Spleen (tissue), 11 donors: ENCODE data around the gene KANSL1L. TPM values are rescaled to one million over a fixed set of nuclear protein-coding genes. Genes with fewer than 3 reads are reported as not detected.

Source experiments
- DNase-seq: peaks from one replicate; pipeline ENCODE4 v3.0.0-alpha.2; 2020
- H3K27ac ChIP-seq, 8 donors: fragments of 200-600 bp; sonication (generic) in 7 of 8; 1 replicate in 4 of 8; 2 replicates in 4 of 8; pipeline versions ENCODE4 v1.5.0 to v1.8.0; 2016 to 2021; ENCODE audit warnings: inconsistent platforms in 4 of 8, mild to moderate bottlenecking in 4 of 8, moderate library complexity in 1 of 8
- H3K27me3 ChIP-seq, 7 donors: fragments of 200-600 bp; sonication (generic) in 6 of 7; replicated peaks in 1 of 7; 1 replicate in 4 of 7; 2 replicates in 3 of 7; pipeline versions ENCODE4 v1.5.0 to v1.8.0; 2016 to 2021; ENCODE audit warnings: inconsistent platforms in 3 of 7, mild to moderate bottlenecking in 1 of 7
- H3K36me3 ChIP-seq, 6 donors: fragments of 200-600 bp; sonication (generic) in 5 of 6; 1 replicate in 4 of 6; 2 replicates in 2 of 6; pipeline versions ENCODE4 v1.5.0 to v1.8.0; 2016 to 2021; ENCODE audit warnings: inconsistent platforms in 2 of 6
- H3K4me1 ChIP-seq, 6 donors: fragments of 200-600 bp; sonication (generic) in 5 of 6; 1 replicate in 3 of 6; 2 replicates in 3 of 6; pipeline versions ENCODE4 v1.5.0 to v1.8.0; 2016 to 2021; ENCODE audit warnings: inconsistent platforms in 3 of 6
- H3K4me3 ChIP-seq, 8 donors: fragments of 200-600 bp; sonication (generic) in 7 of 8; 1 replicate in 4 of 8; 2 replicates in 4 of 8; pipeline versions ENCODE4 v1.5.0 to v1.8.0; 2016 to 2021; ENCODE audit warnings: inconsistent platforms in 4 of 8, mild to moderate bottlenecking in 4 of 8, moderate library complexity in 2 of 8
- H3K9me3 ChIP-seq, 8 donors: fragments of 200-600 bp; sonication (generic) in 7 of 8; 1 replicate in 4 of 8; 2 replicates in 4 of 8; pipeline versions ENCODE4 v1.5.0 to v1.8.0; 2016 to 2021; ENCODE audit warnings: inconsistent platforms in 4 of 8
- CTCF ChIP-seq, 11 experiments: fragments of 200-600 bp in 7 of 11; fragments of 450-650 bp in 4 of 11; sonication (generic) in 4 of 11; IDR thresholded peaks in 8 of 11; conservative IDR thresholded peaks in 3 of 11; 1 replicate in 7 of 11; 2 replicates in 4 of 11; pipeline versions ENCODE4 v1.4.0 to v1.8.0; 2016 to 2021; ENCODE audit warnings: antibody characterized with exemption in 11 of 11, inconsistent platforms in 4 of 11, mild to moderate bottlenecking in 1 of 11
- POLR2A ChIP-seq, 3 donors: fragments of 450-650 bp; IDR thresholded peaks; one replicate each; pipeline ENCODE4 v1.5.1; 2017; ENCODE audit warnings: antibody characterized with exemption in 3 of 3, mild to moderate bottlenecking in 1 of 3
- POLR2AphosphoS5 ChIP-seq, 3 donors: sonication (generic); formaldehyde crosslinking; IDR thresholded peaks; one replicate each; pipeline ENCODE4 v1.5.1; 2017; ENCODE audit warnings: antibody characterized with exemption in 3 of 3
- whole genome bisulfite sequencing, 5 donors: extraction: QIAGEN DNeasy Blood & Tissue Kit in 3 of 5; methylation state at CpG; one replicate each; pipeline versions ENCODE4 v1.1.5 to v1.1.7; 2013 to 2018; 5-methylcytosine and 5-hydroxymethylcytosine counted together
- intact Hi-C: fragments of 100-400 bp; cut with DNase I; formaldehyde crosslinking; loops from one replicate; pipeline ENCODE4 v1.15.0; 2023; ENCODE audit warnings: low total_unique reads
- polyA plus RNA-seq, 3 donors: library from polyadenylated mRNA; stranded (reverse); fragments of 200-250 nt; gene quantifications; one replicate each; pipeline ENCODE4 v1.2.1, GENCODE V29; 2013
- total RNA-seq, 7 donors: library from RNA; depleted of rRNA in 3 of 7; stranded (reverse); fragments of >200 nt in 3 of 7; fragmentation: NEBNext Ultra II Directional in 4 of 7; extraction: Animal tissue kit (Norgen Biotek cat#: 25700) in 4 of 7; gene quantifications; one replicate each; pipeline versions ENCODE4 v1.1.0 to v1.2.1, GENCODE V29; 2016 to 2021
- donor health status: healthy with polysubstance abuse.
- donor health status: DM: no; HTN: no; CAD: no; lungs with moderate emphysema.
- donor health status: DM: no; HTN: no; CAD: no.
- donor health status: Bipolar disorder and iron deficiency.
- donor health status: healthy.
- donor health status: DM: no; HTN: no; CAD: no.
- donor health status: DM: yes; HTN: yes; CAD: no.

Gene KANSL1L
- total and polyA plus RNA-seq, 10 donors: 1.2 to 30.5 (median 15.3) TPM

GRCh38 chr2:210027608-210028007, 143.6 kb downstream of the KANSL1L start:
- no peaks in the 10 kb centered on the region for H3K27me3 ChIP-seq
- no peaks in the 10 kb centered on the region for H3K4me1 ChIP-seq
- no peak for TF ChIP-seq CTCF (IDR thresholded peaks at IDR 0.05 in 8 of 11, conservative IDR thresholded peaks at IDR 0.05 in 3 of 11)
- TF ChIP-seq POLR2AphosphoS5 (IDR thresholded peaks at IDR 0.05): no peak
- no peak for TF ChIP-seq POLR2A (IDR thresholded peaks at IDR 0.05)
- no peak for DNase-seq
- intact Hi-C loops: no loop called here
- no peak overlapping the region for H3K4me3 ChIP-seq
- no peaks in the 10 kb centered on the region for H3K9me3 ChIP-seq
- WGBS, 5 donors: 92 to 98% (median 94%) methylated on average over 2 of the region's 2 CpGs
- no peak overlapping the region for H3K27ac ChIP-seq
- peaks cover 0 to 65% (median 21%) of the 10 kb centered on the region in 6 donors for H3K36me3 ChIP-seq

- no peak overlapping the region for H3K27ac ChIP-seq
- DNase-seq: no peak
- intact Hi-C loops: no loop called here
- no peaks in the 10 kb centered on the region for H3K9me3 ChIP-seq
- WGBS, 5 donors: 92 to 96% (median 93%) methylated on average over 3 of the region's 3 CpGs
- no peaks in the 10 kb centered on the region for H3K4me1 ChIP-seq
- TF ChIP-seq POLR2A (IDR thresholded peaks at IDR 0.05) (no peak), CTCF (IDR thresholded peaks at IDR 0.05 in 8 of 11, conservative IDR thresholded peaks at IDR 0.05 in 3 of 11) (no peak), POLR2AphosphoS5 (IDR thresholded peaks at IDR 0.05) (no peak)
- H3K4me3 ChIP-seq: no peak overlapping the region
- no peaks in the 10 kb centered on the region for H3K27me3 ChIP-seq
- H3K36me3 ChIP-seq: peaks cover 0 to 100% (median 55%) of the 10 kb centered on the region in 6 donors
Observed at GRCh38 chr2:210022824-210023223, 148.4 kb downstream of the KANSL1L start.

- intact Hi-C loops: no loop called here
- H3K9me3 ChIP-seq: no peaks in the 10 kb centered on the region
- no peak for TF ChIP-seq POLR2AphosphoS5 (IDR thresholded peaks at IDR 0.05)
- no peak for TF ChIP-seq POLR2A (IDR thresholded peaks at IDR 0.05)
- TF ChIP-seq CTCF (IDR thresholded peaks at IDR 0.05 in 8 of 11, conservative IDR thresholded peaks at IDR 0.05 in 3 of 11): no peak
- 77 to 84% (median 79%) methylated on average over 1 of the region's 1 CpG for WGBS, 5 donors
- peaks cover 3 to 100% (median 74%) of the 10 kb centered on the region in 6 donors for H3K36me3 ChIP-seq
- H3K4me1 ChIP-seq: no peaks in the 10 kb centered on the region
- H3K27ac ChIP-seq: no peak overlapping the region
- no peaks in the 10 kb centered on the region for H3K27me3 ChIP-seq
- no peak for DNase-seq
- no peak overlapping the region for H3K4me3 ChIP-seq
Observed at GRCh38 chr2:210020138-210020537, 151.1 kb downstream of the KANSL1L start.

GRCh38 chr2:210009896-210010295, 161.3 kb downstream of the KANSL1L start:
- TF ChIP-seq POLR2A (IDR thresholded peaks at IDR 0.05) (no peak), POLR2AphosphoS5 (IDR thresholded peaks at IDR 0.05) (no peak), CTCF (IDR thresholded peaks at IDR 0.05 in 8 of 11, conservative IDR thresholded peaks at IDR 0.05 in 3 of 11) (no peak)
- Histone ChIP-seq H3K36me3 (peaks cover 0 to 85% (median 30%) of the 10 kb centered on the region in 6 donors), H3K4me3 (no peak overlapping the region), H3K4me1 (peaks cover 0 to 71% (median 26%) of the 10 kb centered on the region in 6 donors), H3K9me3 (no peaks in the 10 kb centered on the region), H3K27me3 (no peaks in the 10 kb centered on the region), H3K27ac (no peak overlapping the region)
- no peak for DNase-seq
- intact Hi-C loops: no loop called here
- 70 to 83% (median 79%) methylated on average over 3 of the region's 3 CpGs for WGBS, 5 donors
